HepG2 (cell line): ENCODE data around the gene SLC35F6. TPM values are rescaled to one million over a fixed set of nuclear protein-coding genes. Genes with fewer than 3 reads are reported as not detected.

Source experiments
- AFF4 ChIP-seq: sonication (generic); formaldehyde crosslinking; IDR thresholded peaks from 2 replicates; pipeline ENCODE4 v1.4.0; 2020; ENCODE audit warnings: missing genetic modification reagents
- FOXP1 ChIP-seq, 2 experiments: fragments of 450-650 bp in 1 of 2; IDR thresholded peaks; 2 replicates each; pipeline ENCODE4 v1.6.1; 2017 to 2018; ENCODE audit warnings: antibody characterized with exemption in 1 of 2
- GTF2F1 ChIP-seq: fragments of 150-350 bp; IDR thresholded peaks from 2 replicates; pipeline ENCODE4 v1.6.1; 2014; ENCODE audit warnings: low read length
- HNRNPL ChIP-seq: fragments of 200-400 bp; formaldehyde crosslinking; IDR thresholded peaks from 2 replicates; pipeline ENCODE4 v1.6.1; 2017; ENCODE audit warnings: mild to moderate bottlenecking, low read depth, low read length
- IKZF1 ChIP-seq: fragments of 450-650 bp; IDR thresholded peaks from 2 replicates; pipeline ENCODE4 v1.7.1; 2016
- MAF1 ChIP-seq: sonication (generic); formaldehyde crosslinking; IDR thresholded peaks from 2 replicates; pipeline ENCODE4 v1.5.0; 2020; ENCODE audit warnings: missing genetic modification reagents, borderline replicate concordance
- MEIS1 ChIP-seq: sonication (generic); formaldehyde crosslinking; IDR thresholded peaks from 2 replicates; pipeline ENCODE4 v1.9.0; 2021; ENCODE audit warnings: mild to moderate bottlenecking, missing genetic modification reagents, moderate library complexity, borderline replicate concordance
- MEIS2 ChIP-seq: sonication (generic); formaldehyde crosslinking; IDR thresholded peaks from 2 replicates; pipeline ENCODE4 v1.9.0; 2021; ENCODE audit warnings: mild to moderate bottlenecking, missing genetic modification reagents
- SMAD3 ChIP-seq: sonication (generic); formaldehyde crosslinking; IDR thresholded peaks from 2 replicates; pipeline ENCODE4 v1.4.0; 2020; ENCODE audit warnings: missing genetic modification reagents
- SOX5 ChIP-seq: IDR thresholded peaks from 2 replicates; pipeline ENCODE4 v1.6.1; 2016; ENCODE audit warnings: borderline replicate concordance
- TBP ChIP-seq: sonication (generic); formaldehyde crosslinking; IDR thresholded peaks from 2 replicates; pipeline ENCODE4 v1.5.0; 2020; ENCODE audit warnings: missing genetic modification reagents
- ZFP37 ChIP-seq: sonication (generic); formaldehyde crosslinking; IDR thresholded peaks from 2 replicates; pipeline ENCODE4 v1.4.0; 2020; ENCODE audit warnings: missing genetic modification reagents, borderline replicate concordance
- ZIK1 ChIP-seq: sonication (generic); formaldehyde crosslinking; IDR thresholded peaks from 2 replicates; pipeline ENCODE4 v1.5.0; 2020; ENCODE audit warnings: mild to moderate bottlenecking, low read depth, missing genetic modification reagents, borderline replicate concordance
- ZNF253 ChIP-seq: sonication (generic); formaldehyde crosslinking; IDR thresholded peaks from 2 replicates; pipeline ENCODE4 v1.8.0; 2022; ENCODE audit warnings: mild to moderate bottlenecking, missing genetic modification reagents, borderline replicate concordance
- ZNF296 ChIP-seq: sonication (generic); formaldehyde crosslinking; conservative IDR thresholded peaks from 2 replicates; pipeline ENCODE4 v1.5.0; 2020; ENCODE audit warnings: mild to moderate bottlenecking, missing genetic modification reagents
- ZNF329 ChIP-seq: sonication (generic); formaldehyde crosslinking; IDR thresholded peaks from 2 replicates; pipeline ENCODE4 v1.9.0; 2021; ENCODE audit warnings: low read depth, mild to moderate bottlenecking, missing genetic modification reagents
- ZNF335 ChIP-seq: sonication (generic); formaldehyde crosslinking; IDR thresholded peaks from 2 replicates; pipeline ENCODE4 v1.4.0; 2020; ENCODE audit warnings: missing genetic modification reagents
- ZNF33A ChIP-seq: sonication (generic); formaldehyde crosslinking; IDR thresholded peaks from 2 replicates; pipeline ENCODE4 v1.5.1; 2020; ENCODE audit warnings: missing genetic modification reagents, mild to moderate bottlenecking, moderate library complexity, borderline replicate concordance
- ZNF441 ChIP-seq: sonication (generic); formaldehyde crosslinking; IDR thresholded peaks from 2 replicates; pipeline ENCODE4 v1.7.0; 2021; ENCODE audit warnings: missing genetic modification reagents, borderline replicate concordance
- ZNF503 ChIP-seq: sonication (generic); formaldehyde crosslinking; IDR thresholded peaks from 2 replicates; pipeline ENCODE4 v1.4.0; 2020; ENCODE audit warnings: missing genetic modification reagents
- ZNF720 ChIP-seq: sonication (generic); formaldehyde crosslinking; IDR thresholded peaks from 2 replicates; pipeline ENCODE4 v1.4.0; 2020; ENCODE audit warnings: missing genetic modification reagents
- ZNF724P ChIP-seq: sonication (generic); formaldehyde crosslinking; IDR thresholded peaks from 2 replicates; pipeline ENCODE4 v1.8.0; 2022; ENCODE audit warnings: missing genetic modification reagents, borderline replicate concordance
- ZNF773 ChIP-seq: sonication (generic); formaldehyde crosslinking; IDR thresholded peaks from 2 replicates; pipeline ENCODE4 v1.4.0; 2020; ENCODE audit warnings: missing genetic modification reagents, borderline replicate concordance
- ZNF891 ChIP-seq: sonication (generic); formaldehyde crosslinking; IDR thresholded peaks from 2 replicates; pipeline ENCODE4 v1.5.0; 2020; ENCODE audit warnings: mild to moderate bottlenecking, missing genetic modification reagents
- polyA plus RNA-seq, 8 experiments: library from polyadenylated mRNA; depleted of rRNA in 3 of 8; stranded (reverse) in 7 of 8; unstranded in 1 of 8; fragments of >200 nt; fragmentation: Illumina TruSeq in 4 of 8; extraction: Trizol in 4 of 8; gene quantifications; 2 replicates each; pipeline versions ENCODE4 v1.2.1 to v1.2.3, GENCODE V29; 2011 to 2016; ENCODE audit warnings: low read depth in 4 of 8, missing spikeins in 1 of 8, mixed read lengths in 1 of 8; ENCODE audit not compliant: insufficient read depth in 1 of 8
- total RNA-seq, 5 experiments: library from RNA; depleted of rRNA; stranded (reverse); fragments of >200 nt; fragmentation: Illumina TruSeq; extraction: Trizol; gene quantifications; 2 replicates each; pipeline ENCODE4 v1.2.3, GENCODE V29; 2016; ENCODE audit warnings: low read depth in 1 of 5
- TF ChIP-seq, protein P1 (sequence below): sonication (generic); formaldehyde crosslinking; IDR thresholded peaks from 2 replicates; pipeline ENCODE4 v1.4.0; 2020; ENCODE audit warnings: mild to moderate bottlenecking, missing genetic modification reagents

Gene SLC35F6
- total and polyA plus RNA-seq, 2 of the 13 experiments (the other 11 are each of a cell fraction or from before 2014, with no cell fraction given), result 15.2 to 21.2 TPM

- TF ChIP-seq ZIK1 (CRISPR knock-in tag) (peak; percentile 75; the same call in 1 of the 2 replicates), ZNF329 (CRISPR knock-in tag) (0 out of 2 replicates have a peak, but pooled peaks have one; percentile 13), ZNF33A (CRISPR knock-in tag) (0 out of 2 replicates have a peak, but pooled peaks have one; percentile 62), MEIS1 (CRISPR knock-in tag) (no peak), HNRNPL (0 out of 2 replicates have a peak, but pooled peaks have one; percentile 21), ZNF296 (no peak), GTF2F1 (0 out of 2 replicates have a peak, but pooled peaks have one; percentile 54), ZNF335 (CRISPR knock-in tag) (0 out of 2 replicates have a peak, but pooled peaks have one; percentile 66), SOX5 (CRISPR knock-in tag) (peak; percentile 52), AFF4 (CRISPR knock-in tag) (no peak), ZNF503 (CRISPR knock-in tag) (0 out of 2 replicates have a peak, but pooled peaks have one; percentile 39), TBP (CRISPR knock-in tag) (0 out of 2 replicates have a peak, but pooled peaks have one; percentile 92), ZNF441 (CRISPR knock-in tag) (0 out of 2 replicates have a peak, but pooled peaks have one; percentile 17), MAF1 (no peak), SMAD3 (CRISPR knock-in tag) (peak; percentile 64; the same call in 1 of the 2 replicates), ZNF724P (CRISPR knock-in tag) (peak; percentile 82; the same call in 1 of the 2 replicates), ZFP37 (CRISPR knock-in tag) (no peak), ZNF891 (CRISPR knock-in tag) (peak; percentile 69), ZNF773 (CRISPR knock-in tag) (peak; percentile 82; the same call in 1 of the 2 replicates), MEIS2 (peak; percentile 78), FOXP1 (IDR thresholded peaks at IDR 0.05) (no peak), FOXP1 (CRISPR knock-in tag; IDR thresholded peaks at IDR 0.05) (no peak), ZNF720 (CRISPR knock-in tag) (no peak), IKZF1 (no peak), ZNF253 (CRISPR knock-in tag) (no peak)
- TF ChIP-seq, protein P1, sequence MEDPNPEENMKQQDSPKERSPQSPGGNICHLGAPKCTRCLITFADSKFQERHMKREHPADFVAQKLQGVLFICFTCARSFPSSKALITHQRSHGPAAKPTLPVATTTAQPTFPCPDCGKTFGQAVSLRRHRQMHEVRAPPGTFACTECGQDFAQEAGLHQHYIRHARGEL (CRISPR knock-in tag), result no peak
These were observed at the start of gene SLC35F6 (continued) for GRCh38 chr2:26764078-26764887.
